Epithelial cell of proximal tubule (primary cell): ENCODE data around the gene CDK12. TPM values are rescaled to one million over a fixed set of nuclear protein-coding genes. Genes with fewer than 3 reads are reported as not detected.
"Not testable (repeated sequence)": the region's sequence is repeated elsewhere in the genome, so short reads cannot be mapped to it uniquely, and the experiment has no call there.

Source experiments
- DNase-seq: peaks from one replicate; pipeline ENCODE4 v3.0.0-alpha.2; 2011; ENCODE audit warnings: low read depth
- H3K4me3 ChIP-seq: 2 replicates; pipeline ENCODE4 v1.5.1; 2011; ENCODE audit warnings: low read depth, mild to moderate bottlenecking, low read length
- total RNA-seq: library from RNA; depleted of rRNA; stranded (reverse); fragments of >200 nt; gene quantifications from 2 replicates; pipeline ENCODE4 v1.2.3, GENCODE V29; 2015
- TF ChIP-seq, protein P1 (sequence below): conservative IDR thresholded peaks from 2 replicates; pipeline ENCODE4 v1.5.1; 2012; ENCODE audit warnings: low read depth, mild to moderate bottlenecking, low read length

Gene CDK12
- total RNA-seq, 1 donor from 2014 or later, result 13.5 TPM

- DNase-seq, result no peak
- TF ChIP-seq, protein P1, sequence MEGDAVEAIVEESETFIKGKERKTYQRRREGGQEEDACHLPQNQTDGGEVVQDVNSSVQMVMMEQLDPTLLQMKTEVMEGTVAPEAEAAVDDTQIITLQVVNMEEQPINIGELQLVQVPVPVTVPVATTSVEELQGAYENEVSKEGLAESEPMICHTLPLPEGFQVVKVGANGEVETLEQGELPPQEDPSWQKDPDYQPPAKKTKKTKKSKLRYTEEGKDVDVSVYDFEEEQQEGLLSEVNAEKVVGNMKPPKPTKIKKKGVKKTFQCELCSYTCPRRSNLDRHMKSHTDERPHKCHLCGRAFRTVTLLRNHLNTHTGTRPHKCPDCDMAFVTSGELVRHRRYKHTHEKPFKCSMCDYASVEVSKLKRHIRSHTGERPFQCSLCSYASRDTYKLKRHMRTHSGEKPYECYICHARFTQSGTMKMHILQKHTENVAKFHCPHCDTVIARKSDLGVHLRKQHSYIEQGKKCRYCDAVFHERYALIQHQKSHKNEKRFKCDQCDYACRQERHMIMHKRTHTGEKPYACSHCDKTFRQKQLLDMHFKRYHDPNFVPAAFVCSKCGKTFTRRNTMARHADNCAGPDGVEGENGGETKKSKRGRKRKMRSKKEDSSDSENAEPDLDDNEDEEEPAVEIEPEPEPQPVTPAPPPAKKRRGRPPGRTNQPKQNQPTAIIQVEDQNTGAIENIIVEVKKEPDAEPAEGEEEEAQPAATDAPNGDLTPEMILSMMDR, result no peak
- no peak overlapping the region for H3K4me3 ChIP-seq
These were observed 69.2 kb downstream of the CDK12 start for GRCh38 chr17:39530513-39530912.

DNA sequence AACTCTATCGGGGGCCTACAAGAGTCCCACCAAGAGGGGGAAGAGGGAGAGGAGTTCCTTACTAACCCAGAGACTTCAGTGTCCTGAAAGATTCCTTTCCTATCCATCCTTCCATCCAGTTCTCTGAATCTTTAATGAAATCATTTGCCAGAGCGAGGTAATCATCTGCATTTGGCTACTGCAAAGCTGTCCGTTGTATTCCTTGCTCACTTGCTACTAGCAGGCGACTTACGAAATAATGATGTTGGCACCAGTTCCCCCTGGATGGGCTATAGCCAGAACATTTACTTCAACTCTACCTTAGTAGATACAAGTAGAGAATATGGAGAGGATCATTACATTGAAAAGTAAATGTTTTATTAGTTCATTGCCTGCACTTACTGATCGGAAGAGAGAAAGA lies 70.0 kb downstream of the CDK12 start:
- H3K4me3 ChIP-seq, result no peak overlapping the region
- no peak for DNase-seq
- TF ChIP-seq, protein P1, result no peak

DNA sequence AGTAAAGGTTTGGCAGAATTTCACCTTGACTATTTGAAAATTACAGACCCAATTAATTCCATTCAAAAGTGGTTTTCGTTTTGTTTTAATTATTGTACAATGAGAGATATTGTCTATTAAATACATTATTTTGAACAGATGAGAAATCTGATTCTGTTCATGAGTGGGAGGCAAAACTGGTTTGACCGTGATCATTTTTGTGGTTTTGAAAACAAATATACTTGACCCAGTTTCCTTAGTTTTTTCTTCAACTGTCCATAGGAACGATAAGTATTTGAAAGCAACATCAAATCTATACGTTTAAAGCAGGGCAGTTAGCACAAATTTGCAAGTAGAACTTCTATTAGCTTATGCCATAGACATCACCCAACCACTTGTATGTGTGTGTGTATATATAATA lies 72.6 kb downstream of the CDK12 start:
- H3K4me3 ChIP-seq, result no peak overlapping the region
- DNase-seq, result no peak
- TF ChIP-seq, protein P1, result no peak

GRCh38 chr17:39534768-39535405 lies 73.6 kb downstream of the CDK12 start:
- H3K4me3 ChIP-seq, result no peak overlapping the region
- TF ChIP-seq, protein P1, result no peak
- no peak for DNase-seq

GRCh38 chr17:39536468-39536867 lies 75.2 kb downstream of the CDK12 start:
- TF ChIP-seq, protein P1, result no peak
- DNase-seq, result no peak
- no peak overlapping the region for H3K4me3 ChIP-seq

GRCh38 chr17:39537364-39537763 lies 76.1 kb downstream of the CDK12 start:
- not testable (repeated sequence) for DNase-seq

DNA sequence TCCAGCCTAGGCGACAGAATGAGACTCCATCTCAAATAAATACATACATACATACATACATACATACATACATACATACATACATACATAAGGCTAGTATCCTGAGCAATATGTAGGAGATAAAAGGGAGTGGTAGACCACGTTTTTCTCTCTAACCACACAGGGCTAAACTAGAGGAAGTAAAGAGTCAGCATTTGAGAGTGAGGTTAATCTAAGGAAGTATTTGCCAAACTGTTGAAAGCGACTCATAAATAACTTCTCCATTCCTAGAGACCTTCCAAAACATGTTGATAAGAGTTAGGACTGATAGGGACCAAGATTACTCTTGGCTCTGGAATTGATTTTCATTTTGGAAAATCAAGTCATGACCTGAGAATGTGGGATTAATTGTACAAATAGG lies 77.6 kb downstream of the CDK12 start:
- TF ChIP-seq, protein P1, result no peak
- no peak overlapping the region for H3K4me3 ChIP-seq
- no peak for DNase-seq

More at GRCh38 chr17:39537364-39537763, 76.1 kb downstream of the CDK12 start:
- not testable (repeated sequence) for H3K4me3 ChIP-seq
